Occipital lobe (tissue), 3 donors: ENCODE data around the gene ERN1. TPM values are rescaled to one million over a fixed set of nuclear protein-coding genes. Genes with fewer than 3 reads are reported as not detected.

Source experiments
- DNase-seq: peaks from one replicate; lab custom pipeline; 2025; lab: John Stamatoyannopoulos, UW
- small RNA-seq: library from RNA; depleted of rRNA; stranded (forward); fragments of <200 nt; gene quantifications from one replicate; pipeline ENCODE3, GENCODE V24; 2014
- total RNA-seq: library from RNA; depleted of rRNA; stranded (reverse); fragments of >200 nt; gene quantifications from one replicate; pipeline ENCODE4 v1.2.3, GENCODE V29; 2014

The ERN1 gene
- total RNA-seq, 1 donor from 2014 or later: 5.9 TPM

- no peak for DNase-seq
Measured at GRCh38 chr17:63989622-63990345, 140.2 kb downstream of the ERN1 start.

Small RNAs within 50 kb of the gene (small RNA-seq; reads per million reads assigned to genes)
- 53,972 reads per million, percentile 100 among the genes with 10 or more reads in this experiment for gene SNORD104

Other genes with a start within 250 kb of the ERN1 start
- gene GH2, start 248.2 kb downstream of the ERN1 start, total RNA-seq: not detected
- not detected for gene CSH1, start 233.6 kb downstream of the ERN1 start, total RNA-seq
- gene CSHL1, start 218.9 kb downstream of the ERN1 start, total RNA-seq: not detected
- not detected for gene GH1, start 211.3 kb downstream of the ERN1 start, total RNA-seq
- gene CD79B, start 197.8 kb downstream of the ERN1 start, total RNA-seq: not detected
- not detected for gene SCN4A, start 157.2 kb downstream of the ERN1 start, total RNA-seq
- 0.78 TPM for gene PRR29, start 131.8 kb downstream of the ERN1 start, total RNA-seq
- 8.4 TPM for gene ICAM2, start 109.5 kb downstream of the ERN1 start, total RNA-seq
- 28.2 TPM for gene TEX2, start 133.1 kb upstream of the ERN1 start, total RNA-seq